22Rv1 (cell line): ENCODE data around the gene KCNAB1.

ENCODE experiments used
- H3K27ac ChIP-seq: fragments of 450-650 bp; 2 replicates; pipeline ENCODE4 v1.5.1; 2017
- CTCF ChIP-seq: fragments of 450-650 bp; IDR thresholded peaks from 2 replicates; pipeline ENCODE4 v1.5.1; 2017; ENCODE audit warnings: mild to moderate bottlenecking
- ZFX ChIP-seq: fragments of 450-650 bp; IDR thresholded peaks from 2 replicates; pipeline ENCODE4 v1.6.1; 2017; ENCODE audit warnings: antibody characterized with exemption, borderline replicate concordance

Gene KCNAB1

GRCh38 chr3:156382458-156383346 lies 262.3 kb downstream of the KCNAB1 start:
- TF ChIP-seq ZFX = no peak
- TF ChIP-seq CTCF = peak; percentile 82
- no peak overlapping the region for H3K27ac ChIP-seq

- no peak overlapping the region for H3K27ac ChIP-seq
- no peak for TF ChIP-seq CTCF
- TF ChIP-seq ZFX = no peak
Observed at GRCh38 chr3:156383441-156384025, 263.2 kb downstream of the KCNAB1 start.

- no peak for TF ChIP-seq CTCF
- TF ChIP-seq ZFX = no peak
- H3K27ac ChIP-seq = no peak overlapping the region
Observed at GRCh38 chr3:156388497-156389448, 268.4 kb downstream of the KCNAB1 start.

- no peak overlapping the region for H3K27ac ChIP-seq
- TF ChIP-seq CTCF (no peak), ZFX (no peak)
Observed at GRCh38 chr3:156389449-156389950, 269.1 kb downstream of the KCNAB1 start.

GRCh38 chr3:156390846-156391245 lies 270.5 kb downstream of the KCNAB1 start:
- no peak for TF ChIP-seq ZFX
- TF ChIP-seq CTCF = no peak
- no peak overlapping the region for H3K27ac ChIP-seq

GRCh38 chr3:156395961-156396710 lies 275.8 kb downstream of the KCNAB1 start:
- TF ChIP-seq CTCF = no peak
- no peak for TF ChIP-seq ZFX
- no peak overlapping the region for H3K27ac ChIP-seq
